Fibroblast of lung (primary cell): ENCODE measurements around the gene MAST3.

ENCODE experiments used
- CTCF ChIP-seq, 2 donors: IDR thresholded peaks in 1 of 2; conservative IDR thresholded peaks in 1 of 2; 1 replicate in 1 of 2; 2 replicates in 1 of 2; pipeline ENCODE4 v1.5.1; 2011 to 2012; ENCODE audit warnings: low read length in 2 of 2, control low read depth in 1 of 2, inconsistent platforms in 1 of 2, low read depth in 1 of 2, mild to moderate bottlenecking in 1 of 2
- EZH2 ChIP-seq: IDR thresholded peaks from 2 replicates; pipeline ENCODE4 v1.5.1; 2012; ENCODE audit warnings: low read length, control low read depth, mild to moderate bottlenecking; ENCODE audit errors: missing control alignments

DNA sequence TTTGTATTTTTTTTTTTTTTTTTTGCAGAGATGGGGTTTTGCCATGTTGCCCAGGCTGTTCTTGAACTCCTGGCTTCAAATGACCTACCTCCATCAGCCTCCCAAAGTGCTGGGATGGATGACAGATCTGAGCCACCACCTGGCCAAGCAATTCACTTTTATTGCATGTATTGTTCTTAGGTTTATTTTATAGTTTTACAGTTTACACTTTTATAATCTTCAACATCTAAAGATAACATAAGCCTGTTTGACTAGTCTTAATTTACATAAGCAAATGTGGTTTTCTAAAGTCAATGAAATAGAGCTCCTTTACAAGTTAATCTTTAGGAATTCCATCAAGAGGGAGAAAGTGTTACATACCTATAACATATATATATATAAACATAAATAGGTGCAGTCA is 86.0 kb downstream of the MAST3 start:
- TF ChIP-seq CTCF (conservative IDR thresholded peaks at IDR 0.05 in 1 of 2, IDR thresholded peaks at IDR 0.05 in 1 of 2; ENCODE audit: low read depth in 1 of 2, low read length in 2 of 2) (no peak), EZH2 (no peak)
